Heart left ventricle (tissue), 16 donors: ENCODE data around the gene RPTOR. TPM values are rescaled to one million over a fixed set of nuclear protein-coding genes. Genes with fewer than 3 reads are reported as not detected.

Experiments
- ATAC-seq, 4 donors: fragments of 200-7000 bp; cut with Tn5 transposase; one replicate each; pipeline ENCODE4 v1.9.1; 2020 to 2022; ENCODE audit warnings: moderate library complexity in 4 of 4, mild to moderate bottlenecking in 3 of 4, moderate number of reproducible peaks in 1 of 4
- DNase-seq, 5 donors: peaks; one replicate each; pipeline ENCODE4 v3.0.0-alpha.2; 2020
- H3K27ac ChIP-seq, 12 donors: fragments of 200-600 bp; sonication (generic) in 4 of 12; one replicate each; pipeline versions ENCODE4 v1.5.0 to v1.8.0; 2016 to 2022; ENCODE audit warnings: mild to moderate bottlenecking in 2 of 12
- H3K27me3 ChIP-seq, 9 donors: fragments of 200-600 bp; sonication (generic) in 2 of 9; one replicate each; pipeline versions ENCODE4 v1.5.1 to v1.8.0; 2016 to 2022; ENCODE audit warnings: mild to moderate bottlenecking in 3 of 9
- H3K36me3 ChIP-seq, 9 donors: fragments of 200-600 bp; sonication (generic) in 2 of 9; one replicate each; pipeline versions ENCODE4 v1.5.0 to v1.8.0; 2018 to 2022; ENCODE audit warnings: mild to moderate bottlenecking in 2 of 9
- H3K4me1 ChIP-seq, 12 donors: fragments of 200-600 bp; sonication (generic) in 4 of 12; one replicate each; pipeline versions ENCODE4 v1.5.0 to v1.8.0; 2016 to 2022; ENCODE audit warnings: mild to moderate bottlenecking in 3 of 12
- H3K4me3 ChIP-seq, 12 donors: fragments of 200-600 bp; sonication (generic) in 4 of 12; one replicate each; pipeline versions ENCODE4 v1.5.0 to v1.8.0; 2017 to 2022; ENCODE audit warnings: mild to moderate bottlenecking in 9 of 12, moderate library complexity in 4 of 12
- H3K9me3 ChIP-seq, 12 donors: fragments of 200-600 bp; sonication (generic) in 4 of 12; one replicate each; pipeline versions ENCODE4 v1.5.0 to v1.8.0; 2016 to 2022; ENCODE audit warnings: mild to moderate bottlenecking in 1 of 12
- CTCF ChIP-seq, 12 donors: fragments of 200-600 bp; sonication (generic) in 4 of 12; IDR thresholded peaks; one replicate each; pipeline versions ENCODE4 v1.5.0 to v1.8.0; 2018 to 2022; ENCODE audit warnings: antibody characterized with exemption in 12 of 12, mild to moderate bottlenecking in 5 of 12
- POLR2A ChIP-seq, 2 donors: fragments of 450-650 bp; IDR thresholded peaks; one replicate each; pipeline ENCODE4 v1.6.1; 2017; ENCODE audit warnings: antibody characterized with exemption in 2 of 2, mild to moderate bottlenecking in 2 of 2, moderate library complexity in 2 of 2
- WGBS, 4 donors: extraction: QIAGEN DNeasy Blood & Tissue Kit in 2 of 4; methylation state at CpG; one replicate each; pipeline versions ENCODE4 v1.1.5 to v1.1.7; 2013 to 2018; 5-methylcytosine and 5-hydroxymethylcytosine counted together
- intact Hi-C, 10 donors: fragments of 100-400 bp; cut with DNase I; formaldehyde crosslinking; loops; one replicate each; pipeline versions ENCODE4 v1.11.1 to v1.14.2; 2022
- polyA plus RNA-seq, 2 donors: library from polyadenylated mRNA; stranded (reverse); fragments of 200-250 nt; gene quantifications; one replicate each; pipeline ENCODE4 v1.2.3, GENCODE V29; 2013
- total RNA-seq, 9 donors: library from RNA; depleted of rRNA in 2 of 9; stranded (reverse); fragments of >200 nt in 2 of 9; fragmentation: NEBNext Ultra II Directional in 3 of 9; extraction: Animal tissue kit (Norgen Biotek cat#: 25700) in 3 of 9; gene quantifications; one replicate each; pipeline versions ENCODE4 v1.1.0 to v1.2.4, GENCODE V29; 2016 to 2023
- donor health status: ischemic (EF 13 %, LVEDD 7.1; RV severe dilation, severe dysfunction).
- donor health status: healthy with polysubstance abuse.
- donor health status: DM: no; HTN: yes; CAD: no.
- donor health status: DM: no; HTN: no; CAD: no.
- donor health status: ischemic (EF 25% LVEDD 6.9; RV normal size, moderate dysfunction).
- donor health status: ischemic (EF 25% LVEDD 5.7; RV mildly dilated, moderate dysfunction).
- donor health status: healthy.
- donor health status: DM: yes; HTN: yes; CAD: no.
- donor health status: ischemic (EF 35%, LVEDD 5.7; RV mildly dilated, moderate dysfunction).
- donor health status: nonischemic (EF 11% LVEDD 7.7; RV severe dilation, severe dysfunction).
- donor health status: DM: yes; HTN: yes; CAD: no.
- donor health status: PGD.
- donor health status: ischemic (EF 29% LVEDD 5.4; RV normal size, mild dysfunction).
- donor health status: nonischemic (EF 23%, LVEDD 6.1; RV moderate dilation, normal function).

The RPTOR gene
- total and polyA plus RNA-seq, 11 donors = 14.7 to 31.7 (median 26.0) TPM

DNA sequence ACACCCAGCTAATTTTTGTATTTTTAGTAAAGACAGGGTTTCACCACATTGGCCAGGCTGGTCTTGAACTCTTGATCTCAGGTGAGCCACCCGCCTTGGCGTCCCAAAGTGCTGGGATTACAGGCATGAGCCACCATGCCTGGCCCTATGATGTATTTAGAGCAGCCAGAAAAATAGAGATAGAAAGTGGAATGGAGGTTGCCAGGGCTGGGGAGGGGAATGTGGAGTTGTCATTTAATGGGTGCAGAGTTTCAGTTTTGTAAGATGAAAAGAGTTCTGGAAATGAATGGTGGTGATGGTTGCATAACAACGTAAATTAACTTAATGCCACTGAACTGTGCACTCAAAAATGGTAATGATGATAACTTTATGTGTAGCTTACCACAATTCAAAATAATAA lies 36.7 kb upstream of the RPTOR start:
- Histone ChIP-seq H3K9me3 (no peaks in the 10 kb centered on the region), H3K36me3 (no peaks in the 10 kb centered on the region), H3K4me3 (no peak overlapping the region), H3K27ac (no peak overlapping the region), H3K27me3 (peaks cover 0 to 66% (median 9%) of the 10 kb centered on the region in 9 donors), H3K4me1 (no peaks in the 10 kb centered on the region)
- DNase-seq (no peak), ATAC-seq (no peak)
- WGBS, 4 donors = 85 to 96% (median 89%) methylated on average over 3 of the region's 3 CpGs
- TF ChIP-seq POLR2A (IDR thresholded peaks at IDR 0.05) = no peak
- TF ChIP-seq CTCF (IDR thresholded peaks at IDR 0.05) = no peak
- intact Hi-C loops = no loop called here

GRCh38 chr17:80509311-80509710 lies 35.3 kb upstream of the RPTOR start:
- Histone ChIP-seq H3K4me1 (peaks cover 0 to 3% (median 0%) of the 10 kb centered on the region in 12 donors), H3K27me3 (peaks cover 0 to 62% (median 9%) of the 10 kb centered on the region in 9 donors), H3K27ac (no peak overlapping the region), H3K9me3 (no peaks in the 10 kb centered on the region), H3K36me3 (no peaks in the 10 kb centered on the region), H3K4me3 (no peak overlapping the region)
- TF ChIP-seq CTCF (IDR thresholded peaks at IDR 0.05) (no peak), POLR2A (IDR thresholded peaks at IDR 0.05) (no peak)
- DNase-seq (no peak), ATAC-seq (no peak)
- 68 to 82% (median 76%) methylated on average over 8 of the region's 8 CpGs for WGBS, 4 donors
- intact Hi-C loops = no loop called here

- Histone ChIP-seq H3K27ac (no peak overlapping the region), H3K9me3 (no peaks in the 10 kb centered on the region), H3K27me3 (peaks cover 0 to 54% (median 9%) of the 10 kb centered on the region in 9 donors), H3K4me1 (peaks cover 0 to 3% (median 0%) of the 10 kb centered on the region in 12 donors), H3K4me3 (no peak overlapping the region), H3K36me3 (no peaks in the 10 kb centered on the region)
- 77 to 87% (median 84%) methylated on average over 14 of the region's 14 CpGs for WGBS, 4 donors
- DNase-seq (no peak), ATAC-seq (no peak)
- no peak for TF ChIP-seq CTCF (IDR thresholded peaks at IDR 0.05)
- no peak for TF ChIP-seq POLR2A (IDR thresholded peaks at IDR 0.05)
- intact Hi-C loops = no loop called here
Observed at GRCh38 chr17:80510132-80510531, 34.5 kb upstream of the RPTOR start.

DNA sequence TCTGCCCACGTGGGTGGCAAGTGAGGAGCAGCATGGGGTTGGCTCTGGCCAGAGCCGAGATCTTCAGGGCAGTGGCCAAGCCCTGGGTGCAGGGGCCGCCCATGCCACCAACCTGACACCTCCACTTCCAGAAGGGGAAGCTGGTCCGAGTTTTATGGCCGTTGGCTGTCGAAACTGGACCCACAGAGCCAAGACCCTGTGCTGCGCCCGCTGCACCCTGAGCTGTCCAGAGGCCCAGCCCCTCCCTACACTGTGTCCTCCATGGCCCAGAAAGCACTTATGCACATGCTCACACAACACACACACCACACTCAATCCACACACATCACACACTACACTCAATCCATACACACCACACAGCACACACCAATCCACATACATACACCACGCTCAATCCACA lies 33.9 kb upstream of the RPTOR start:
- no peak for TF ChIP-seq CTCF (IDR thresholded peaks at IDR 0.05)
- TF ChIP-seq POLR2A (IDR thresholded peaks at IDR 0.05) = no peak
- Histone ChIP-seq H3K4me3 (no peak overlapping the region), H3K27me3 (peaks cover 0 to 50% (median 9%) of the 10 kb centered on the region in 9 donors)

More for the DNA sequence above, 33.9 kb upstream of the RPTOR start:
- Histone ChIP-seq H3K36me3 (no peaks in the 10 kb centered on the region), H3K27ac (no peak overlapping the region), H3K9me3 (no peaks in the 10 kb centered on the region), H3K4me1 (peaks cover 0 to 3% (median 0%) of the 10 kb centered on the region in 12 donors)
- intact Hi-C loops = no loop called here
- DNase-seq (no peak), ATAC-seq (peak in 1 of 4 donors; percentile 16)
- WGBS, 4 donors = 72 to 83% (median 77%) methylated on average over 9 of the region's 9 CpGs
